NCI-H2196 treated with DMSO at 0.1 percent for 48 hours (cell line): ENCODE measurements around the gene FXR1.
"Not testable (repeated sequence)": the region's sequence is repeated elsewhere in the genome, so short reads cannot be mapped to it uniquely, and the experiment has no call there.

ENCODE experiments used
- DNase-seq: peaks from one replicate; lab custom pipeline; 2025; ENCODE audit not compliant: unreplicated experiment; lab: John Stamatoyannopoulos, UW

The FXR1 gene

DNA sequence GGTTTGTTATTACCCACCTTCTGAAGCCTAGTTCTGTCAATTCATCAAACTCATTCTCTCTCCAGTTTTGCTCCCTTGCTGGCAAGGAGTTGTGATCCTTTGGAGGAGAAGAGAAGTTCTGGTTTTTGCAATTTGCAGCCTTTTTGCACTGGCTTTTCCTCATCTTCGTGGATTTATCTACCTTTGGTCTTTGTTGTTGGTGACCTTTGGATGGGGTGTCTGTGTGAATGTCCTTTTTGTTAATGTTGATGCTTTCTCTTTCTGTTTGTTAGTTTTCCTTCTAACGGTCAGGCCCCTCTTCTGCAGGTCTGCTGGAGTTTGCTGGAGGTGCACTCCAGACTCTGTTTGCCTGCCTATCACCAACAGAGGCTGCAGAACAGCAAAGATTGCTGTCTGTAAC lies 91.0 kb downstream of the FXR1 start:
- not testable (repeated sequence) for DNase-seq

- no peak for DNase-seq
These were observed 94.1 kb downstream of the FXR1 start for GRCh38 chr3:181006541-181006940.

DNA sequence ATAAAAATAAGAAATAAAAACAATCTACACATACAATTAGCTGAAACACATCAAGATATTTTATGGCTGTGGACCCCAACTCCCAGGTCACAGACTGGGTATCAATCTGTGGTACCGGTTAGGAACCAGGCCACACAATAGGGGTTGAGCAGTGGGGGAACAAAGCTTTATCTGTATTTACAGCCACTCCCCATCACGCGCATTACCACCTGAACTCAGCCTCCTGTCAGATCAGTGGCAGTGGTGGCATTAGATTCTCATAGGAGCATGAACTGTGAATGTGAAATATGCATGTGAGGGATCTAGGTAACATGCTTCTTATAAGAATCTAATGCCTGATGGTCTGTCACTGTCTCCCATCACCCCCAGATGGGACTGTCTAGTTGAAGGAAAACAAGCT lies 94.8 kb downstream of the FXR1 start:
- no peak for DNase-seq

- no peak for DNase-seq
These were observed 96.3 kb downstream of the FXR1 start for GRCh38 chr3:181008796-181009195.

- DNase-seq, result no peak
These were observed 96.8 kb downstream of the FXR1 start for GRCh38 chr3:181009225-181009624.

- no peak for DNase-seq
These were observed 105.2 kb downstream of the FXR1 start for GRCh38 chr3:181017690-181018089.

GRCh38 chr3:181025204-181025603 lies 112.7 kb downstream of the FXR1 start:
- DNase-seq, result no peak

DNA sequence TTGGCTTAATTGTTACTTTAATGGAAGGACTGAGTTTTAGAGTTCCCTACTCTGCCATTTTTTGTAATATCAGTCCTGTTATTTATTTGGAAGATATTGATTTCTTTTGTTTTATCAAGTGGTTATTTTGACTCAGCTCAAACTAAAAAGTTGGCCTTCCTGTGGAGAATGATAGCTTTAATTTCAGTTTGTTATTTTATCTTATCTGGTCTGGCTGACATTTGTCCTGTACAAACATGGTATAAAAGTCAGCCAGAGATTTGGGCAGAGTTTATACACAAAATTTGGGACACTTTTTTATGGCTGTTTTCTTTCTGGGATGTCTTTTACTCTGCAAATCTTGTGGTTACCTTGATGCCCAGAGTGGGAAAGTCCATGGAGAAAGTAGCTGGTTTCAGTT lies 118.5 kb downstream of the FXR1 start:
- no peak for DNase-seq
